Mammary epithelial cell (primary cell): Measurements from ENCODE around the gene SEL1L.

Experiments used
- CTCF ChIP-seq, 2 donors: IDR thresholded peaks in 1 of 2; conservative IDR thresholded peaks in 1 of 2; 2 replicates each; pipeline ENCODE4 v1.5.1; 2011 to 2012; ENCODE audit warnings: inconsistent platforms in 2 of 2, low read length in 2 of 2, mild to moderate bottlenecking in 2 of 2, control low read depth in 1 of 2, low read depth in 1 of 2; ENCODE audit not compliant: insufficient read depth in 1 of 2; ENCODE audit errors: extremely low read depth in 1 of 2
- EZH2 ChIP-seq: IDR thresholded peaks from 2 replicates; pipeline ENCODE4 v1.6.1; 2012; ENCODE audit warnings: low read length, inconsistent platforms, borderline replicate concordance

DNA sequence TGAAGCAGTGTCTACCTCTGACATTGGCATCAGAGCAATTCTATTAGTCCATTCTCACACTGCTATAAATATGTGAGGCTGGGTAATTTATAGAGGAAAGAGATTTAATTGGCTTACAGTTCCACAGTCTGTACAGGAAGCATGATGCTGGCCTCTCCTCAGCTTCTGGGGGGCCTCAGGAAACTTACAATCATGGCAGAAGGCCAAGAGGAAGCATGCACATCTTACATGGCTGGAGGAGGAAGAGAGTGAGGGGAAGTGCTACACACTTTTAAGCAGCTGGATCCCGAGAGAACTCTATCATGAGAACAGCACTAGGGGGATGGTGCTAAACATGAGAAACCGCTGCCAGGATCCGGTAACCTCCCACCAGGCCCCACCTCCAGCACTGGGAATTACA, 25.7 kb upstream of the SEL1L start:
- TF ChIP-seq CTCF (conservative IDR thresholded peaks at IDR 0.05 in 1 of 2, IDR thresholded peaks at IDR 0.05 in 1 of 2; ENCODE audit: extremely low read depth in 1 of 2, insufficient read depth in 1 of 2, low read depth in 1 of 2, low read length in 2 of 2) (no peak), EZH2 (no peak)
